Neural crest cell (in vitro differentiated cells): Measurements from ENCODE around the gene ZSWIM6. TPM values are rescaled to one million over a fixed set of nuclear protein-coding genes. Genes with fewer than 3 reads are reported as not detected.

Experiments
- DNase-seq: peaks from one replicate; pipeline ENCODE4 v3.0.0; 2021; ENCODE audit warnings: low read depth, mixed read lengths, low spot score
- H3K27ac Mint-ChIP-seq: one replicate; pipeline ENCODE4 v1.8.0; 2021; ENCODE audit warnings: mild to moderate bottlenecking, mixed read lengths; ENCODE audit not compliant: unreplicated experiment
- H3K27me3 Mint-ChIP-seq: 2 replicates; pipeline ENCODE4 v1.8.0; 2021; ENCODE audit warnings: low read depth, mild to moderate bottlenecking, mixed read lengths
- H3K36me3 Mint-ChIP-seq: 2 replicates; pipeline ENCODE4 v1.8.0; 2021; ENCODE audit warnings: low read depth, mild to moderate bottlenecking, mixed read lengths
- H3K4me1 Mint-ChIP-seq: 2 replicates; pipeline ENCODE4 v1.8.0; 2021; ENCODE audit warnings: mixed read lengths
- H3K4me3 Mint-ChIP-seq: one replicate; pipeline ENCODE4 v1.8.0; 2021; ENCODE audit warnings: mild to moderate bottlenecking, mixed read lengths
- H3K9me3 Mint-ChIP-seq: 2 replicates; pipeline ENCODE4 v1.8.0; 2021; ENCODE audit warnings: mixed read lengths
- CTCF ChIP-seq: fragments of 200-600 bp; sonication (generic); conservative IDR thresholded peaks from 2 replicates; pipeline ENCODE4 v1.5.0; 2021; ENCODE audit warnings: antibody characterized with exemption, mild to moderate bottlenecking
- total RNA-seq: library from RNA; stranded (reverse); gene quantifications from 2 replicates; pipeline ENCODE4 v1.2.1, GENCODE V29; 2021

ZSWIM6 gene
- total RNA-seq, 1 donor from 2014 or later = 33.8 TPM

DNA sequence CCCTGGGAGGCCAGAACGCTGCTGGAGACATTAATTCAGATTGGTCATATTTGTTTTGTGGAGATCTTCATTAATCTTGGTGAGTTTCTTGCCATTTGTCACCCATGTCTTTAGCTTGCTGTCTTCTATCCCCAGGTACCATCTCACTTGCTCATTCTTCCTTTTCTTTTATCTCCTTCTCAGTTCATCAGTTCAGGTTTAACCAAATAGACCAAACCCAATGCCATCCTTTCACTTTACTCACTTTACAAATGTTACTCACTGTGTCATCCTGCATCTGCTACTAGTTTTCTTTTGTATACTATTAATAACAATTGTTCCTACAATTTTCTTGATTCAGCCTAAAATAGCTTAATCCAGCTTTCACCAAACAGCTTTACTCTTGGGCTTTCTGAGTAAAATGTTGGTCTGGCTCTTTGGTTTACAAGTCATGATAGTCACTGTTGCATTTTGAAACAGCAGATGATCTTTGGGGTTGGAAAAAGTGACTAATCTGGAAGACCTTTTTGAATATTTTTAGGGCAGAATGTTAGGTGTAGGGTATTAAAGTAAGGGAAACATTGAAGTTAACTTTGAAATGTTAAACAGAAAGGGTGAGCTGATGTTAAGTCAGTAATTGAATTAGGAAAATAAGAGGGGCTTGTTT, 246.9 kb downstream of the ZSWIM6 start:
- Mint-ChIP-seq H3K4me1 (peaks cover 14% of the 10 kb centered on the region), H3K27ac (no peak overlapping the region), H3K4me3 (no peak overlapping the region), H3K36me3 (no peaks in the 10 kb centered on the region), H3K27me3 (no peaks in the 10 kb centered on the region), H3K9me3 (no peaks in the 10 kb centered on the region)
- no peak for TF ChIP-seq CTCF
- no peak for DNase-seq

DNA sequence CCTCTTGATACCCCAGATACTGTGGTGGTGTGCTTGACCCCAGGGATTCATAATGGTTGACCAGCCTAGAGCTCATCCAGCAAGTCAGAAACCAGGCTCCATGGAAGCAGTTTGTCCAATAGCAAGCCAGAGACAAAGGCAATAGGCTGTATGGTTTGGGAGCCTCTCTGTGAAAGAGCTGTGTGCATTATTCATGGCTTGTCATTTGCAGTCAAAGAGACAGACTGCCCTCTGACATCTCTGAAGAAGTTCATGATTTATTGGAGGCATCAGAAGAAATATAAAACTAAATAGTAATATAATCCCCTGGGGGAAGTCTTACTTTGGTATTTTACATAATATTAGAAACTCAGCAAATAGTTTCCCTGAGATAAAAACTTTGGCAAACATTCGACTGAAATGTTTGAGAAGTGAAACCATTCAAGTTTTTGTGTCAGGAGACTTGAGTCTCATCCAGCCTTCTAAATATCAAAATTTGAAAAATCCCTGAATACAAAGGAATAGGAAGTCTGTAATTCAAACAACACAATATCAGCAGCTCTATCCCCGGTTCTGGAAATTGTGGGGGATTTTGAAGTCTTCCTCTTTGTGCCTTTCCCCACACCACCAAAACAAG, 250.3 kb downstream of the ZSWIM6 start:
- Mint-ChIP-seq H3K27ac (no peak overlapping the region), H3K27me3 (no peaks in the 10 kb centered on the region), H3K9me3 (peaks cover 4% of the 10 kb centered on the region), H3K4me3 (no peak overlapping the region), H3K36me3 (no peaks in the 10 kb centered on the region), H3K4me1 (peaks cover 18% of the 10 kb centered on the region)
- no peak for DNase-seq
- TF ChIP-seq CTCF = no peak

DNA sequence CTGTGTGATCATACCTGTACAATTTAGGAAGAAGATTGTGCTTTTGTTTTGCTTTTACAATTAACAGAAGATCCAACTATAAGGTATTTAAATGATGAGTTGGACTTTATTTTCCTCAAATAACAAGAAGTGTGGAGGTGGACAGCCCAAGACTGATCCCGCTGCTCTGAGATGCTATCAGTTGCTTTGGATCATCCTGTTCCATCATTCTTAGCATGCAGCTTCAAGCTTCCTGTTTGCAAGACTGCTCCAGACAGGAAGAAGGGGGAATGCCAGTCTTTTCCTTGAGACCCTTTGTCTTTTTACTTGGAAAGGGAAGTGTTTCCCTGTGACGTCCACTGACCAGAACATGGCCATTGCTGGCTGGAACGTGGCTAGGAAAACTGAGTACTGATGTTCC, 250.8 kb downstream of the ZSWIM6 start:
- H3K4me1 Mint-ChIP-seq = peaks cover 19% of the 10 kb centered on the region
- H3K27me3 Mint-ChIP-seq = no peaks in the 10 kb centered on the region
- TF ChIP-seq CTCF = no peak
- H3K9me3 Mint-ChIP-seq = peaks cover 7% of the 10 kb centered on the region
- no peak overlapping the region for H3K27ac Mint-ChIP-seq
- peaks cover 3% of the 10 kb centered on the region for H3K36me3 Mint-ChIP-seq
- no peak for DNase-seq
- H3K4me3 Mint-ChIP-seq = no peak overlapping the region

DNA sequence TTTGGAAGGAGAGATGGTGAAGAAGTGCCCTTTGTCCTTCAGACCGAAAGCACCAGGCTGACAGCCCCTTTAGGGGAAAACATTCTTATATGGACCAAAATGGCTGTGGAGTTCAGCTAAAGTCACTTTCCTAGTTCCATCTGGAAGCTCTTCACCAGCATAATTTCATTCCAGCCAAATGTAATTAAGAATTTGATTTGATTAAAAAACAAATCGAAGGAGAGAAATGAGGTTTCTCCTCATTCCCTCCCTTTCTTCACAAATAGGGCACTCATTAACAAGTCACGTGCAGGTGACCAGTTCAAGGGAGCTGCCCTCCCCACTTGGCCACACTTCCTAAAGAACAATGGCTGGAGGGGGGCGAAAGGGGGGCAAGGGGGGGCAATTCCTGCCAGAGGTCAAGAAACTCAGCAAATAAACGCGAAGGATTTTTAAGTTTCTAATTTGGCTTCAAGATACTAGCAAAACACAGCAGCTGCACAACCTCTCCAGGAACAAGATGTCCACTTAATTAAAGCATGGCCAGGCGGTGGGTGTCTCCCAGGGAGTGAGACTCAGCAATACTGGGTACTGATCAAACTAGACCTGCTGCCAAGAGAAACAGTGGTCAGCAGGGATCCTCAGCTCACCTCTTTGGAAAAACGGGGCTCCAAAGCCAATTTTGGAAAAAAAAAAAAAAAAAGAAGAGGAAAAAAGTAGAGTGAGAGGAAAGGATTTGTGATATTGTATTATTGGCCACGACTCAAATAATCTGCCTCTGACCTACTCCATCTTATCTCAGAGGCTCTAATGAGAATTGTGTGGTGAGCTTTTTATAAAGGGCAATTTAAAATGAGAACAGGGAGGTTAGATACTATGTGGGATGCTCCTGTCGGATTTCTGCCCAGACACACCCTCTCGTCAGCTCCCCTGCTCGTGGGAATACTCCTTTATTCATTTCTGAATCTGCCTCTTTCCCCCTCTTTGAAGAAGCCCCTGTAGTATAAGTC, 254.3 kb downstream of the ZSWIM6 start:
- H3K9me3 Mint-ChIP-seq = peaks cover 10% of the 10 kb centered on the region
- H3K27ac Mint-ChIP-seq = no peak overlapping the region
- peaks cover 3% of the 10 kb centered on the region for H3K36me3 Mint-ChIP-seq
- no peak for DNase-seq
- no peak for TF ChIP-seq CTCF
- H3K4me3 Mint-ChIP-seq = no peak overlapping the region
- no peaks in the 10 kb centered on the region for H3K27me3 Mint-ChIP-seq
- peaks cover 19% of the 10 kb centered on the region for H3K4me1 Mint-ChIP-seq

- no peak overlapping the region for H3K4me3 Mint-ChIP-seq
- no peak overlapping the region for H3K27ac Mint-ChIP-seq
- peaks cover 10% of the 10 kb centered on the region for H3K9me3 Mint-ChIP-seq
Measured at GRCh38 chr5:61587125-61587524, 255.1 kb downstream of the ZSWIM6 start.

More at GRCh38 chr5:61587125-61587524, 255.1 kb downstream of the ZSWIM6 start:
- Mint-ChIP-seq H3K36me3 (peaks cover 3% of the 10 kb centered on the region), H3K27me3 (no peaks in the 10 kb centered on the region), H3K4me1 (peaks cover 17% of the 10 kb centered on the region)
- no peak for TF ChIP-seq CTCF
- no peak for DNase-seq
